ENCODE data around the gene MYO3A. TPM values are rescaled to one million over a fixed set of nuclear protein-coding genes. Genes with fewer than 3 reads are reported as not detected.

Gene MYO3A
- polyA plus RNA-seq, 1 donor: 1.8 TPM

- Histone ChIP-seq H3K27me3 (ENCODE audit: control insufficient read depth, insufficient read depth, low read length) (no peaks in the 10 kb centered on the region), H3K9me3 (ENCODE audit: control insufficient read depth, low read depth, low read length) (no peaks in the 10 kb centered on the region), H3K4me3 (ENCODE audit: low read length) (no peak overlapping the region), H3K4me1 (ENCODE audit: control insufficient read depth, insufficient read depth, low read length) (no peaks in the 10 kb centered on the region), H3K27ac (ENCODE audit: low read length) (no peak overlapping the region), H3K36me3 (ENCODE audit: control insufficient read depth, insufficient read depth, low read length) (no peaks in the 10 kb centered on the region)
- no peak for DNase-seq
- WGBS (ENCODE audit: insufficient coverage, low lambda C conversion rate): no CpG with 5 or more reads among the region's 6 CpGs
Measured at GRCh38 chr10:26249681-26250080, 315.7 kb downstream of the MYO3A start.

- H3K36me3 ChIP-seq (ENCODE audit: control insufficient read depth, insufficient read depth, low read length): no peaks in the 10 kb centered on the region
- H3K9me3 ChIP-seq (ENCODE audit: control insufficient read depth, low read depth, low read length): no peaks in the 10 kb centered on the region
- H3K4me1 ChIP-seq (ENCODE audit: control insufficient read depth, insufficient read depth, low read length): no peaks in the 10 kb centered on the region
- no peak overlapping the region for H3K27ac ChIP-seq (ENCODE audit: low read length)
- H3K27me3 ChIP-seq (ENCODE audit: control insufficient read depth, insufficient read depth, low read length): no peaks in the 10 kb centered on the region
- no peak for DNase-seq
- WGBS (ENCODE audit: insufficient coverage, low lambda C conversion rate): no CpG with 5 or more reads among the region's 6 CpGs
- H3K4me3 ChIP-seq (ENCODE audit: low read length): no peak overlapping the region
Measured at GRCh38 chr10:26251925-26252324, 317.9 kb downstream of the MYO3A start.

- no peaks in the 10 kb centered on the region for H3K36me3 ChIP-seq (ENCODE audit: control insufficient read depth, insufficient read depth, low read length)
- no peak overlapping the region for H3K4me3 ChIP-seq (ENCODE audit: low read length)
- H3K27me3 ChIP-seq (ENCODE audit: control insufficient read depth, insufficient read depth, low read length): no peaks in the 10 kb centered on the region
- no peak for DNase-seq
- 100% methylated on average over 2 of the region's 7 CpGs for WGBS (ENCODE audit: insufficient coverage, low lambda C conversion rate)
- H3K9me3 ChIP-seq (ENCODE audit: control insufficient read depth, low read depth, low read length): no peaks in the 10 kb centered on the region
- H3K27ac ChIP-seq (ENCODE audit: low read length): no peak overlapping the region
- no peaks in the 10 kb centered on the region for H3K4me1 ChIP-seq (ENCODE audit: control insufficient read depth, insufficient read depth, low read length)
Measured at GRCh38 chr10:26254616-26255015, 320.6 kb downstream of the MYO3A start.

DNA sequence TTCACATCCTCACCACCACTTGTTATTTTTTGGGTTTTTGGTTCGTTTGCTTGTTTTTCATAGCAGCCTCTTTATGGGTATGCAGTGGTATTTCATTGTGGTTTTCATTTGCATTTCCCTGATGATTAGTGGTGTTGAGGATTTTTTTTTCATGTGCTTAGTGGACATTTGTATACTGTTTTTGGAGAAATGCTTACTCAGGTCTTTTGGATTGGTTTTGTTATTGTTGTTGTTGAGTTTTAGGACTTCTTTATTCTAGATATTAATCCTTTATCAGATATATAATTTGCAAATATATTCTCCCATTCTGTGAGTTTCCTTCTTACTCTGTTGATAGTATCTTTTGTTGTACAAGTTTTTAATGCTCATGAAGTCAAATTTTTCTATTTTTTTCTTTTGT lies 325.3 kb downstream of the MYO3A start:
- Histone ChIP-seq H3K4me3 (ENCODE audit: low read length) (no peak overlapping the region), H3K36me3 (ENCODE audit: control insufficient read depth, insufficient read depth, low read length) (no peaks in the 10 kb centered on the region), H3K27ac (ENCODE audit: low read length) (no peak overlapping the region), H3K27me3 (ENCODE audit: control insufficient read depth, insufficient read depth, low read length) (no peaks in the 10 kb centered on the region), H3K9me3 (ENCODE audit: control insufficient read depth, low read depth, low read length) (no peaks in the 10 kb centered on the region), H3K4me1 (ENCODE audit: control insufficient read depth, insufficient read depth, low read length) (no peaks in the 10 kb centered on the region)
- DNase-seq: no peak
- 57% methylated on average over 1 of the region's 1 CpG for WGBS (ENCODE audit: insufficient coverage, low lambda C conversion rate)

All from large intestine (tissue), 3 donors.